Cardiac muscle cell (in vitro differentiated cells and primary cell): ENCODE results near the gene COL28A1. TPM values are rescaled to one million over a fixed set of nuclear protein-coding genes. Genes with fewer than 3 reads are reported as not detected.

ENCODE experiments used
- DNase-seq, 2 donors: peaks; one replicate each; pipeline versions ENCODE4 v3.0.0 to v3.0.0-alpha.2; 2010 to 2017; ENCODE audit warnings: low read depth in 1 of 2, low spot score in 1 of 2
- H3K27ac ChIP-seq: fragments of 200-600 bp; sonication (generic); 2 replicates; pipeline ENCODE4 v1.5.1; 2016
- H3K27me3 ChIP-seq: fragments of 200-600 bp; sonication (generic); 2 replicates; pipeline ENCODE4 v1.6.0; 2016; ENCODE audit warnings: control low read depth
- H3K36me3 ChIP-seq: fragments of 200-600 bp; sonication (generic); 2 replicates; pipeline ENCODE4 v1.5.1; 2016; ENCODE audit warnings: control low read depth
- H3K4me1 ChIP-seq: fragments of 200-600 bp; sonication (generic); 2 replicates; pipeline ENCODE4 v1.8.1; 2017; ENCODE audit warnings: low read depth, mild to moderate bottlenecking, mixed run types
- H3K4me3 ChIP-seq: fragments of 200-600 bp; sonication (generic); 2 replicates; pipeline ENCODE4 v1.5.1; 2016; ENCODE audit warnings: mild to moderate bottlenecking
- H3K9me3 ChIP-seq: fragments of 200-600 bp; sonication (generic); 2 replicates; pipeline ENCODE4 v1.5.1; 2017; ENCODE audit warnings: low read depth, mild to moderate bottlenecking, control low read depth
- polyA plus RNA-seq: library from polyadenylated mRNA; unstranded; fragments of >200 nt; fragmentation: Nextera tagmentation; extraction: Ambion mirVana; gene quantifications from 2 replicates; pipeline ENCODE4 v1.2.1, GENCODE V29; 2016
- total RNA-seq: library from RNA; depleted of rRNA; stranded (reverse); fragments of >200 nt; gene quantifications from 2 replicates; pipeline ENCODE4 v1.2.3, GENCODE V29; 2016
- TF ChIP-seq, protein P1 (sequence below): IDR thresholded peaks from 2 replicates; pipeline ENCODE4 v1.5.1; 2012; ENCODE audit warnings: low read depth, mild to moderate bottlenecking, low read length

Gene COL28A1
- total and polyA plus RNA-seq, 2 experiments from 2014 or later: 0.65 to 0.83 TPM

DNA sequence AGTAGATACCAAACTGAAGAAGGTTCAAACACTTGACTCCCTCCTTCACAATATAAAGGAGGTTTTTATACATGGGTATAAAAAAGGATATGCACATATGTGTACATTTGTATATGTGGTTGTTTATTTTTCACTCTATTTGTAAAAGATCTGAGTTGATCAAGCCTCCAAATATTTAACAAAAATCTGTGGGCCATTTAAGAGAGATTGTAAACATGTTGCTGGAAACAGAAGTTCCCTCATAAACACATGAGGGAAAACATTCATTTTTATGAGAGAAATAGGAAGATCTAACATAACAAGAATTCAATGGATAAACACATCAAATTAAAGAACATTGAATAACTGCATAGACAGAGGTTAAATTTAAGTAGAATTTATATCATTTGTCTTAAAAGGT lies 81.7 kb downstream of the COL28A1 start:
- TF ChIP-seq, protein P1, sequence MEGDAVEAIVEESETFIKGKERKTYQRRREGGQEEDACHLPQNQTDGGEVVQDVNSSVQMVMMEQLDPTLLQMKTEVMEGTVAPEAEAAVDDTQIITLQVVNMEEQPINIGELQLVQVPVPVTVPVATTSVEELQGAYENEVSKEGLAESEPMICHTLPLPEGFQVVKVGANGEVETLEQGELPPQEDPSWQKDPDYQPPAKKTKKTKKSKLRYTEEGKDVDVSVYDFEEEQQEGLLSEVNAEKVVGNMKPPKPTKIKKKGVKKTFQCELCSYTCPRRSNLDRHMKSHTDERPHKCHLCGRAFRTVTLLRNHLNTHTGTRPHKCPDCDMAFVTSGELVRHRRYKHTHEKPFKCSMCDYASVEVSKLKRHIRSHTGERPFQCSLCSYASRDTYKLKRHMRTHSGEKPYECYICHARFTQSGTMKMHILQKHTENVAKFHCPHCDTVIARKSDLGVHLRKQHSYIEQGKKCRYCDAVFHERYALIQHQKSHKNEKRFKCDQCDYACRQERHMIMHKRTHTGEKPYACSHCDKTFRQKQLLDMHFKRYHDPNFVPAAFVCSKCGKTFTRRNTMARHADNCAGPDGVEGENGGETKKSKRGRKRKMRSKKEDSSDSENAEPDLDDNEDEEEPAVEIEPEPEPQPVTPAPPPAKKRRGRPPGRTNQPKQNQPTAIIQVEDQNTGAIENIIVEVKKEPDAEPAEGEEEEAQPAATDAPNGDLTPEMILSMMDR: no peak
- H3K4me1 ChIP-seq: no peaks in the 10 kb centered on the region
- no peak overlapping the region for H3K27ac ChIP-seq

DNA sequence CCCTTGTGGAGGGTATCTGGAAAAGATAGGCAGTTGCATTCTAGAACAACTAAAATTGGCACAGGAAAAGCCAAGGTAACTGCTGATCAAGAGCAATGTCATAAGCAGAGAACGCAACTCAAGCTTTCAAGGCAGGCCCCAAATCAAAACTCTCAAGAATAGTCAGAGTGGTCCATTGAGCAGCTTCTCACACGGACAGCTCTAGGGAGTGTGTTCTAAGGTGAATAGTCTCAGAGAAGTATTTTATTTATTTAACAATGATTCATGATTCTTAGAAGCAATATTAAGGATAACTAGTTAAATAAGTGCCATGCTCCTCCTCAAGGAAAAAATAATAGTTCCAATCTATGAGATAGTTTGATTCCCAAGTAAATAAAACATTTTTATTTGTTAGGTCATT lies 83.0 kb downstream of the COL28A1 start:
- TF ChIP-seq, protein P1: no peak
- Histone ChIP-seq H3K4me3 (no peak overlapping the region), H3K4me1 (no peaks in the 10 kb centered on the region), H3K9me3 (peaks cover 3% of the 10 kb centered on the region), H3K27ac (no peak overlapping the region), H3K36me3 (no peaks in the 10 kb centered on the region), H3K27me3 (no peaks in the 10 kb centered on the region)
- no peak for DNase-seq

More for the DNA sequence above, 81.7 kb downstream of the COL28A1 start:
- Histone ChIP-seq H3K9me3 (peaks cover under 1% of the 10 kb centered on the region), H3K36me3 (no peaks in the 10 kb centered on the region), H3K27me3 (no peaks in the 10 kb centered on the region), H3K4me3 (no peak overlapping the region)
- no peak for DNase-seq

DNA sequence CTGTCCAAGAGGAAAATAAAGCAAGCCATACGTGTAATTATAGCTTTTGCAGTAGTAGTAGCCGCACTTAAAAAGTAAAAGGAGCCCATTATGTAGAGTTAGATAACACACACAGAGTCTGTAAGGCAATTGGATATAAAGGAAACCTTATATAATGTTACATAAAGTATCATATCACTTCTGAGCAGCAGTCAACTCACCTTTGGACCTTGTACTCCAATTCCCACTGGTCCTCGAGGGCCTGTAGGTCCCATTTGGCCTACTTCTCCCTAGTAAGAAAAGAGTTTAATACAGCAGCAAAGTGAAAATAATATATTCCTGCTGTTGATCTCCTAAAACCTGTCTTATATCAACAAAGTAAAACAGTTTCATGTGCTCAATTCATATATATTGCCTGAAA lies 83.6 kb downstream of the COL28A1 start:
- Histone ChIP-seq H3K4me1 (no peaks in the 10 kb centered on the region), H3K4me3 (no peak overlapping the region), H3K36me3 (no peaks in the 10 kb centered on the region), H3K27me3 (no peaks in the 10 kb centered on the region), H3K27ac (no peak overlapping the region), H3K9me3 (peaks cover 3% of the 10 kb centered on the region)
- no peak for DNase-seq
- TF ChIP-seq, protein P1: no peak

DNA sequence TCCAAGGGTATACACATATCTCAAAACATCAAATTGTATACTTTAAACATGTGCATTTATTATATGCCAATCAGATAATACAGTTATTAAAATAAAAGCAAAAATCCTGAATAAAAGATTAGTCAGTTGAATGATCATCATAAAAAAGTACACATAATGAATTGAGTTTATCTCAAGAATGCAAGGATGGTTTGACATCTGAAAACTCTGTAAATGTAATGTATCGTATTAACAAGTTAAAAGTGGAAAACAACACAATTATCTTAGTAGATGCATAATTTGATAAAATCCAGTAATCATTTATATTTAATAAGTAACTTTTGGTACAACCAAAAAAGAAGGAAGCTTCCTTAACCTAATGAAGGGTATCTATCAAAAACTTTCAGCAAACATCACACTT lies 86.6 kb downstream of the COL28A1 start:
- Histone ChIP-seq H3K9me3 (peaks cover 3% of the 10 kb centered on the region), H3K27ac (no peak overlapping the region), H3K4me1 (no peaks in the 10 kb centered on the region), H3K36me3 (no peaks in the 10 kb centered on the region), H3K27me3 (no peaks in the 10 kb centered on the region), H3K4me3 (no peak overlapping the region)
- no peak for DNase-seq
- TF ChIP-seq, protein P1: no peak

DNA sequence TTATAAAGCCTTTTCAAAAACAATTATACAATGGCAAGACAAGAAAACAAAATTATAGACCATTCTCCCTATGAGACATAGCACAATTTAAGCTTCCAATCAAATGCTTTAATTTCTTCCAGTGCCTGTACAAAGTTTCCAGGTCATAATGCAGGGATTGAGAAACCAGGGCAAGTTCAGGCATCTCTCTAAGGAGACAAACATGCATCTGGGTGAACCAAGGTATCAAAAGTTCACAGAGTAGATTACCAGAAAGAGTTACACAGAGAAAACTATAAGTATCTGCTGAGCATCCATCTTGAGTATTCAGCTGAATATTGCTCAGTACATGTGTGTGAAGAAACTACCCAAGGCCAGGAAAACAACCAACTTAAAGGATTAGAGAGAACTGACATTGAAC lies 89.1 kb downstream of the COL28A1 start:
- Histone ChIP-seq H3K27me3 (no peaks in the 10 kb centered on the region), H3K4me1 (no peaks in the 10 kb centered on the region), H3K9me3 (peaks cover 3% of the 10 kb centered on the region), H3K27ac (no peak overlapping the region), H3K4me3 (no peak overlapping the region), H3K36me3 (no peaks in the 10 kb centered on the region)
- DNase-seq: no peak
- TF ChIP-seq, protein P1: no peak
